ENCODE results near the gene PTPDC1. TPM values are rescaled to one million over a fixed set of nuclear protein-coding genes. Genes with fewer than 3 reads are reported as not detected.

Gene PTPDC1, protein sequence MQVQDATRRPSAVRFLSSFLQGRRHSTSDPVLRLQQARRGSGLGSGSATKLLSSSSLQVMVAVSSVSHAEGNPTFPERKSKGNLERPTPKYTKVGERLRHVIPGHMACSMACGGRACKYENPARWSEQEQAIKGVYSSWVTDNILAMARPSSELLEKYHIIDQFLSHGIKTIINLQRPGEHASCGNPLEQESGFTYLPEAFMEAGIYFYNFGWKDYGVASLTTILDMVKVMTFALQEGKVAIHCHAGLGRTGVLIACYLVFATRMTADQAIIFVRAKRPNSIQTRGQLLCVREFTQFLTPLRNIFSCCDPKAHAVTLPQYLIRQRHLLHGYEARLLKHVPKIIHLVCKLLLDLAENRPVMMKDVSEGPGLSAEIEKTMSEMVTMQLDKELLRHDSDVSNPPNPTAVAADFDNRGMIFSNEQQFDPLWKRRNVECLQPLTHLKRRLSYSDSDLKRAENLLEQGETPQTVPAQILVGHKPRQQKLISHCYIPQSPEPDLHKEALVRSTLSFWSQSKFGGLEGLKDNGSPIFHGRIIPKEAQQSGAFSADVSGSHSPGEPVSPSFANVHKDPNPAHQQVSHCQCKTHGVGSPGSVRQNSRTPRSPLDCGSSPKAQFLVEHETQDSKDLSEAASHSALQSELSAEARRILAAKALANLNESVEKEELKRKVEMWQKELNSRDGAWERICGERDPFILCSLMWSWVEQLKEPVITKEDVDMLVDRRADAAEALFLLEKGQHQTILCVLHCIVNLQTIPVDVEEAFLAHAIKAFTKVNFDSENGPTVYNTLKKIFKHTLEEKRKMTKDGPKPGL
- total RNA-seq: 1 to 10 TPM; 5.9 to 6.1 TPM

DNA sequence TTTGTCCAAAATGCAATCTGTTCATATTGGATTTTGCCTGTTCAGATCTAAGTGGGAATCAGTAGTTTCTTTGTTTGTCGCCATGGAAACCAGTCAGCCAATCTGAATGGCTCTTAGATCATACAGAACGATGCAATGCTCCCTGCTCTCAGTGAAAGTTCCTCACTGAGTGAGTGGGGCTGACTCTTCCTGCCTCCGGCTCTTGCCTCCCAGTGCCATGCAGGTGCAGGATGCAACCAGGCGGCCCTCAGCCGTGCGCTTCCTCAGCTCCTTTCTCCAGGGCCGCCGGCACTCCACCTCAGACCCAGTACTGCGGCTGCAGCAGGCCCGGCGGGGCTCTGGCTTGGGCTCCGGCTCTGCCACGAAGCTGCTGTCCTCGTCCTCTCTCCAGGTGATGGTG, at the start of gene PTPDC1:
PTPDC1 (plus strand) TSS at position 151 of the 400 bp plus-strand sequence; CDS start at position 218, 67 bp downstream.
- ChIA-PET CTCF (no interaction called here), POLR2A (no interaction called here)

DNA sequence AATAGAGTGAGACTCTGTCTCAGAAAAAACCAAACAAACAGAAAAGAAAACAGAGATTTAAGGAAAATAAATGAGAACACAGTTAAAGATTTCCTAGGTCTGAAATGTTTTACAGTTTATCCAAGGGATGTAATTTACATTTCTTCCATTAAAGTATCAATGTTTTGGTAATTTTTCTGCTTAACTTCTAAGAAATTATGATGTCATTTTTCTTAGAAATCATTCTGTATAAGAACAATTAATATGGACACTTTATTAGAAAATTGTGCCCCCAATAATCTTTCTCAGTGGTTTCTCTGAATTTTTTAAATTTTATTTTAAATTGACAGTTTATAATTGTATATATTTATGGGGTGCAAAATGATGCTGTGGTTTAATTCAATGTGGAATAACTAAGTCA, 49.8 kb upstream of the PTPDC1 start:
- CTCF ChIA-PET: no interaction called here
- POLR2A ChIA-PET: no interaction called here

DNA sequence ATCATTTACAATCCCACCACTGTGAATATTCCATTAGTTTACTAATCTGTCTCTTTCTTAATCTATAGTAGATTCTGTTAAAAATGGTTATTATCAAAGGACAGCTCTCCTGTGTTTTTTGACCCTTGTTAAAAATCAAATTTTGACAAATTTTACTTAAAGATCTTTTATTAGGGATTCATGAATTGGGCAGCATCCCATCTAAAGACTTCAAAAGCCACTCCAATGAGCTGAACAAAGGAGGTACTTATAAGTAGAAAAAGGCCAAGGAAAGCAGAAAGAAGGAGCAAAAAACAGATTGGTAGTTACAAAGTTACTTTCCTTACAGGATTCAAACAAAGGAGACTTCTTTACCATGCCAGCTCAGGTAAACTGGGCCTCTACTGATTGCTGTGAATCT, 44.5 kb upstream of the PTPDC1 start:
- ChIA-PET POLR2A (no interaction called here), CTCF (no interaction called here)

DNA sequence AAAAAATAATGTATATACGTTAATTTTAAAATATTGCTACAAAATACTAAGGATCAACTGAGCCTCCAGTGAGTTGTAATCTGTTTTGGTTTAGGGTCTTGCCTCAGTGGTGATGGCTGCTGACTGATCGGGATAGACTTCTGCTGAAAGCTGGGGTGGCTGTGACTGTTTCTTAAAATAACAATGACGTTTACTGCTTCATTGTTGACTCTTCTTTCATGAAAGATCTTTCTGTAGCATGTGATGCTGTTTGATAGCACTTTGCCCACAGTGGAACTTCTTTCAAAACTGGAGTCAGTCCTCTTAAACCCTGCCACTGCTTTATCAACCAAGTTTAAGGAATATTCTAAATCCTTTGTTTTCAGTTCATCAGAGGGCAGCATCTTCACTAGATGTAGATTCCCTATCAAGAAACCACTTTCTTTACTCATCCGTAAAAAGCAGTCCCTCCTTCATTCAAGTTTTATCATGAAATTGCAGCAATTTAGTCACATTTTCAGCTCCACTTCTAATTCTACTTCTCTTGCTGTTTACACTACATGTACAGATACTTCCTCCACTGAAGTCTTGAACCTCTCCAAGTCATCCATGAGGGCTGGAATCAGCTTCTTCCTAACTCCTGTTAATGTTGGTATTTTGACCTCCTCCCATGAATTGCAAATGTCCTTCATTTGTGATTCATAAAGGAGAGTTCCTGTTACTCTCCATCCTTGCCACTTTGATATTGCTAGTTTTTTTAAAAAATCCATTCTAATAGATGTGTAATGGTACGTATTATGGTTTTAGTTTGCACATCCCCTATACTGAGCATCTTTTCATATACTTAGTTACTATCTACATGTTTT, 41.5 kb upstream of the PTPDC1 start:
- ChIA-PET CTCF (no interaction called here), POLR2A (no interaction called here)

DNA sequence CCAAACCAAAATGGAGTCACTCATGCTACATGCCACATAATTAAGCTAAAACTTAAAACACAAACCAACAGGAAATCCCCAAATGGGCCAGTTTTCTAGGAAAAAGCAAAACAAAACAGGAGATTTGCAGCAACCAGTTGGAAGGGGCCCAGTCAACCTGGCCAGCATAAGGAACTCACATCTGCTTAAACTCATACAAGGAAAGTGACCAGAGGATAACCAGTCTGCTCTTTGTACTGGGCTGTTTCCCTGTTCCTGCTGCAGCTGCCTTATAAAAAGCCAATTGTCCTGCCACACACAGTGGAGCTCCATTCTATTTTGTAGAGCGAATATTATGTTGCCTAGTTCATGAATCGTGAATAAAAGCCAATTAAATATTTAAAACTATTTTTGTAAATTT, 29.5 kb upstream of the PTPDC1 start:
- CTCF ChIA-PET: interaction anchor here (0.5 kb wide), 1 partner anchor 615 kb away, joined by 3 read pairs; no protein-coding TSS in a partner anchor
- POLR2A ChIA-PET: no interaction called here

DNA sequence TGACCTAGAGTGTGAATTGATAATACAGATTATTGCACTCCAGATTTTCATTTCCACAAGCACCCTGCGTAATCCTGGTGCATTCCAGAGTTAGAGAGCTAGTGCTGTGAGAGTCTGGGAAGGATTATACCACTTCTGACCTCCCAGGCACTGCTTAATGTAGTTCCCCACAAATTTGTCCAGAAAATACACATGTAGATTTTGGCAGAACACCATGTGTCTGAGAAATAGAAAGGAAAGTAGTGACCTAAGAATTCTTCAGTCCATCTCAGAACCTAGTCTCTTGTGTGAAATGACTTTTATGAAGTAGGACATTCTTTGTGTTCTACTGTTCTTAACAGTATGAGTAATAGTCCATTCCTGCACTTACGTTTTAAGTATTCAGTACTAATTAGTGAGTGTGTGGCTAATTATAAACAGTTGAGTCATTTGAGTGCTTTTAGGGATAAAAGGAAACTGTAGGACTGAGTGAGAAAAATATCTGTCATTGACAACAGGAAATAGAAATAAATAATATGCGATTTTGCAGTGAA, 27.8 kb upstream of the PTPDC1 start:
- POLR2A ChIA-PET: no interaction called here
- CTCF ChIA-PET: no interaction called here

DNA sequence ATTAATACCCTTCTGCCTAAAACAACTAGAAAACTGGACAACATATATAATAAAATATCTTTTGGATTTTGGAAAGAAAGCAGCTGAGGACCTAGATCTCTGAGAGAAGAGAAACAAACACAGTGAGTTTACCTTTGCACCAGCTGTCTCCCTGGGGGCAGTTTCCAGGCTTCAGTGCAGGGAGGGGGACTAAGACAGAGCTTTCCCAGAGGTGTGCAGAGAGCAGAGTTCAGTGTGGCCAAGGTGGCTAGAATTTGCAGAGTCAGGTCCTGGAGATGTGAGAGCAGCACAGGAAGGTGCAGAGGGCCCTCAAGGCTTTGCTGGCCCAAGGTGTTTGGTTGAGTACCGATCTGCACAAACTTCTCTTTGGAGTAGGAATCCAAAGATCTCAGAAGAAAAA, 26.3 kb upstream of the PTPDC1 start:
- CTCF ChIA-PET: interaction anchor here (1.7 kb wide), 1 partner anchor 155 kb away, joined by 4 read pairs; no protein-coding TSS in a partner anchor
- POLR2A ChIA-PET: no interaction called here

DNA sequence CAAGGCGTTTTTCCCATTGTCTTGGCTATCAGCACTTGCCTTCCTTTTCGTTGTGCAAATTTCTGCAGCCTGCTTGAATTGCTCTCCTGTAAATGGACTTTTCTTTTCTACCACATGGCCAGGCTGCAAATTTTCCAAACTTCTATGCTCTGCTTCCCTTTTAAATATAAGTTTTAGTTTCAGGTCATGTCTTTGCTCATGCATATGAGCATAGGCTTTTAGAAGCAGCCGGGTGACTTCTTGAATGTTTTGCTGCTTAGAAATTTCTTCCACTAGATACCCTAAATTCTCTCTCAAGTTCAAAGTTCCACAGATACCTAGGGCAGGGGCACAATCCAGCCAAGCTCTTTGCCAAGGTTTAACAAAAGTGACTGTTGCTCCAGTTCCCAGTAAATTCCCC, 22.4 kb upstream of the PTPDC1 start:
- ChIA-PET POLR2A (no interaction called here), CTCF (interaction anchor here (1.2 kb wide), 1 partner anchor 151 kb away, joined by 3 read pairs; no protein-coding TSS in a partner anchor)

DNA sequence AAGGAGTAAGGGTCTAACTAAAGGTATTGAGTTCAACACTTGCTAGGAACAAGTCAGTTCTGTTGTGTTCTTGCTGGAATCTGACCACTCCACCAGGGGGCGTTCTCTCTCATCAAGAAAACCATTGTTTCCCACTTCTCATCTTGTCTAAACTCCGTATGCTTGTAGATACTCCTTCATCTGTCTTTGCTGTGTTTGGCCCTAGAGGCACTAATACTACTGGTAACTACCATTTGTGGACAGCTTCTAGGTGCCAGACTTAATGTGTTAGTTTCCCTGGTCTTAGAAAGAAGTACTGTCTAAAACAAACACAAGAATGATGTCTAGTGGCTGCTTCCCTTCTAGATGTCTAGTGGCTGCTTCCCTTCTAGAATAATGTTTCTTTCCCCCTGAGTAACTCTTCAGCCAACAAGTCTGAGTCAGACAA, 18.7 kb upstream of the PTPDC1 start:
- ChIA-PET CTCF (interaction anchor here (0.8 to 3.4 kb wide), 6 partner anchors 16 to 211 kb away, joined by 3 to 38 read pairs (median 3); no protein-coding TSS in a partner anchor), POLR2A (no interaction called here)

DNA sequence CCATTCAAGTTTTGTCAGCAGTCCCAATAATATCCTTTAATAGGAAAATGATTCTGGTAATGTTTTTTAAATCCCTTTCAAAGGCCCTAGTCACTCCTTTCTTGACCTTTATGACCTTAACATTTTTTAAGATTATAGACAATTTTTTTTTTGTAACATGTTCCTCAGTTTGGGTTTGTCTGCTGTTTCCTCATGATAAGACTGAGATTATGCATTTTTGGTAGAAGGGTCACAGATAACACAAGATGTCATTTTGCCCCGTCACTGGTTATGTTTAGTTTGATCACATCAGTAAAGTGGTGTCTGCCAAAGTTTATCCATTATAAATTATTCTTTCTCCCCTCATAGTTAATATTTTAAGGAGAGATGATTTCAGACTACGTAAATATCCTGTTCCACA, 16.0 kb upstream of the PTPDC1 start:
- POLR2A ChIA-PET: no interaction called here

DNA sequence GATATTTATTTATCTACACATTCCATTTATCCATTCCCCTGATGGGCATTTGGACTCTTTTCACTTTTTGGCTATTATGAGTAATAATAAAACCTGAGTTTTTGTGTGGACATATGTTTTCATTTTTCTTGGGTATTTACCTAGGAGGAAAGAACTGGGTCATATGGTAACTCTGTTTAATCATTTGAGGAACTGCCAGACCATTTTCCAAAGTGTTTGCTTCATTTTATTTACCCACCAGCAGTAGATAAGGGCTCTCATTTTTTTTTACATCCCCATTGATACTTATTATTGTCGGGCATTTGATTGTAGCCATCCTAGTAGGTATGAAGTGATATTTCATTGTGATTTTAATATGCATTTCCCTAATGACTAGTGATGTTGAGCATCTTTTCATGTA, 7.7 kb upstream of the PTPDC1 start:
- ChIA-PET CTCF (no interaction called here), POLR2A (no interaction called here)

More for the DNA sequence above, 16.0 kb upstream of the PTPDC1 start:
- CTCF ChIA-PET: no interaction called here

DNA sequence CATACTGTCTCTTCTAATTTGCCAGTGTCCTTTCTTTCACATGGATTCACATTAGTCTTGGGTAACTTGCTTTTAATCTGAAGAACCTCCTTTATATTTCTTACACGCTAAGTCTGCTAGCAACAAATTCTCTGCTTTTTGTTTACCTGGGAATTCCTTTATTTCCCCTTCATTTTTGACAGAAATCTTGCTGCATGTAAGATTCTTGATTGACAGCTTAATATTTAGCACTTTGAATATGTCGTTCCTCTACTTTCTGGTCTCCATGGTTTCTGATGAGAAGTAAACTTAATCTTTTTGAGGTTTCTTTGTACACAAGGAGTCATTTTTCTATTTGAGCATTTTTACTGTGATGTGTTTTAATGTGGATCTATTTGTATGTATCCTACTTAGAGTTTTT, 6.2 kb upstream of the PTPDC1 start:
- CTCF ChIA-PET: no interaction called here
- POLR2A ChIA-PET: no interaction called here

DNA sequence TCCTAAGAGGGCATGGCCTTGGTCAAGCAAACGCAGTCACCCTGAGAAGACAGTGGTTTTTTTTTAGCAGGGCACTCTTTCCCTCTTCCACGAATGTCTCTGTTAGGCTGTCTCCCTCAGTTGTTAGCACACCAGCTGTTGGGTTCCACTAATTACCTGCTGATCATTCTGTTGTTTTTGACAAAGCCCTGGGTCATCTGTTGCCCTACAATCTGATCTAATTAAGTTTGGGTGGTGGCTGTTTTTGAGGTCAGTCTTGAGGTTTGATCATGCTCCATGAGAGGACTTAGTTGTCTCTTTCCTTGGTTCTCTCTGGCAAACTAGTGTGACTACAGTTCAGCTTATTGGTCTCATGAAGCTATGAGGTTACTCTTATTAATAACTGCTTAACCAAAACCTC, 5.0 kb upstream of the PTPDC1 start:
- CTCF ChIA-PET: interaction anchor here (2.6 kb wide), 1 partner anchor 134 kb away, joined by 9 read pairs; no protein-coding TSS in a partner anchor
- POLR2A ChIA-PET: no interaction called here

DNA sequence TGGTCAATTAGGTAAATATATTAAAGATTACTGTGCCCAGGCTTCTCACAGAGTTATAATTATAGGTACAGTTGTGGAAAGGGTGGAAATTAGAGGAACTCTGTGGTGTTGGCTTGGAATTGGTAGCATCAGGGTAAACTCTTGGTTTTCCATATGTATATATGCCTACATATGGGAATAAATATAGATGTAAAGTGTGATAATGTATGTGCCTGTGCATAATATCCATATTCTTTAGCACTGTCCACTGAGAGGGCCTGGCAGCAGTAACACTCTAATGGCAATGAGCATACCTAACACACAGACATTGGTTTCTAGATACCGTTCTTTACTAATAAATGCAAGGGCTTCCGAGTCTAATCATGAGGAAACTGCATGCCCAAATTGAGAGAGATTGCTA, 4.0 kb upstream of the PTPDC1 start:
- ChIA-PET CTCF (interaction anchor here (2.6 kb wide), 1 partner anchor 133 kb away, joined by 9 read pairs; no protein-coding TSS in a partner anchor), POLR2A (no interaction called here)

DNA sequence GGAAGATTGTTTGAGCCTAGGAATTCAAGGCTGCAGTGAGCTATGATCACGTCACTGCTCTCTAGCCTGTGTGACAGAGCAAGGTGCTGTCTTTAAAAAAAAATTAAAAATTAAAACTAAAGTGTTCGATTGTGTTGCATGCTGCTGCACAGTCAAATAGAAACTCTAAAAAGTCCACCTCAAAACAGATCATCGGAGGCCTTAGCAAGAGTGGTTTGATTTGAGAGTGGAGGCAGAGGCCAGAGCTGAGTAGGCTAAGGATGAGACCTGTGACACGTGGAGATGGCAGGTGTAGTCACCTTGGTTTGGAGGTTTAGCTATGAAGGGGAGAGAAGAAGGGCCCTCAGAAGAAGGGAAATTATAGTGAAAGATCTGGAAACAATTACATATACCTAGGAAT, 2.8 kb upstream of the PTPDC1 start:
- CTCF ChIA-PET: interaction anchor here (0.6 to 2.6 kb wide), 3 partner anchors 15 to 435 kb away, joined by 3 to 9 read pairs (median 3); no protein-coding TSS in a partner anchor
- POLR2A ChIA-PET: no interaction called here

DNA sequence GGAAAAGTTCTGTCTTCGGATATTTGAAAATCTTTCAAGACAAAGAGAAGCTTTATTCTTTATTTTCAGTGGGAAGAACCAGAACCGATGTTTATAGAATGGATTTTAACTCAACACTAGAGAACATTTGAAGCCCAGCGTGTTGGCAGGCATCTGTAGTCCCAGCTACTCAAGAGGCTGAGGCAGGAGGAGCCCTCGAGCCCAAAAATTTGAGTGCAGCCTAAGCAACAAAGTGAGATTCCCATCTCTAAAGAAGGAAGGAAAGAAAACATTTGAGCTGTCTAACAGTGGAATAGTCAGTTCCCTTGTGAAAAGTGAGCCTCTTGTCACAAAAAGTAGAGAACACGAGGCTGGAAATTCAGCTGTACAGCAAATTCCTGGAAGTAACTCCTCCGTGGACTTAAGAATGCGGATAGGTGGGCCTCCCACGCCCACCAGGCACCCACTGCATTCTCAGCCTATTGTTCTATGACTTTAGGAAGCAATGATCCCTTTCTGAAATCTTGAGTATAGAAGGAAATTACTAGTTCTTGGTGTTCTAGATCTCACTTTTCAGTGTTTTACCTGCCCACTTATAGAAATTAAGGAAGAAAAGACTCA, 2.3 kb upstream of the PTPDC1 start:
- CTCF ChIA-PET: interaction anchor here (0.6 to 2.6 kb wide), 3 partner anchors 16 to 434 kb away, joined by 3 to 9 read pairs (median 3); no protein-coding TSS in a partner anchor

DNA sequence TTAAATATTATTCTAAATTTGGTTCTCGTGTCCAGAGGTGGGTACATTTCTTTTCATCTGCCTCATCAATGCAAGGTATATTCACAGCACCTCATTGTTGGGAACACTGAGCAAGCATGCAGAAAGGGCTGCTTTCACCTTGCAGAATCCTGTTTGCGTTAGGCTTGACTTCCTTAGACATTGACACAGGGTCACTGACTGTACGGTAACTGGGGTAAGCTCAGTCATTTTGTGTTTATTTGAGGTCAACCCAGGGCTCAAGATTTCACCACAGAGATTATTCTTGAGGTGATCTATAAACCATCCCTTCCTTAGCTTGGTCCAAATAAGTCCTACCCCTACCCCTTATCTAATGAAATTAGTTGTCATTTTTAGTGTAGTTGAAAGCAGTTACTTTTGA, 1.7 kb upstream of the PTPDC1 start:
- ChIA-PET POLR2A (no interaction called here), CTCF (interaction anchor here (1.0 kb wide), 1 partner anchor 17 kb away, joined by 3 read pairs; no protein-coding TSS in a partner anchor)

More for the DNA sequence above, 2.3 kb upstream of the PTPDC1 start:
- POLR2A ChIA-PET: no interaction called here

DNA sequence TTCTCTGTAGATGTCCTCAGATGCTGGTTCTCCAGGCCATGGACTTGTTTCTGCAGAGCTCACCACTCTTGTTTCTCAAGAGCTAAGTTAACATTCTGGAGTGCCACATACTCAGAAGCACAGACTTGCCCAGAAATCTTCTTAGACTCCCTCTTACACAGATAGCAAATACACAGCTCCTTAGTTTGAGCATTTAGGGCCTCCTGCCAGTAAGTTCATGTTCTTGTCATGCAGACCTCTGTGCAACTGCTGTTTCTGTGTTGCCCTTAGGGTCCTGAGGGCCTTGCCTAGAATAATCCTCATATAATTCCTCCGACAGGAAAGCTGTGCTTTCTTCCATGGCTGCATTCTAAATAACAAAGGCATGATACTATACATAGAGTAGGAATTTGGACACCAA, 1.3 kb upstream of the PTPDC1 start:
- ChIA-PET CTCF (no interaction called here), POLR2A (no interaction called here)

DNA sequence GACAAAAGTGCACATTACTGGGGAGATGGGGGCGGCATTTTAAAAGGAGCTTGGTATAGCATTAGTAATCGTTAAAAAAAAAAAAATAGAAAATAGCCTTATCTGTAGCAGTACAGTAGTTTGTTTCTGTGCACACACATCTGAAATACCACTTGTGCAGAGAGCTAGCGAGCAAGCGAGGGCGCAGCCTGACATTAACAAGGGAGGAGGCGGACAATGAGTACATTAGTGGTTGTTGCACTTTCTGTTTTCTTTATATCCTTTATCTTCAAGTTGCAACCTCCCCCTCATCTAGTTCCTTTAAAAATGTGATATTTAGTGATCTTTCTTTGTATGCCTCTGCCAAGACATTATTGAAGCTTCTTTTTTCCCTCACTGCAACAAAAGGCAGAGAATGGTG, 880 bp upstream of the PTPDC1 start:
- ChIA-PET CTCF (no interaction called here), POLR2A (no interaction called here)
